ENCODE results near the gene GPRC5C. TPM values are rescaled to one million over a fixed set of nuclear protein-coding genes. Genes with fewer than 3 reads are reported as not detected.
A peak's percentile ranks its signal among the peaks of the same experiment; 100 is the strongest.

GPRC5C gene
- total and polyA plus RNA-seq, 2 of the 13 experiments (the other 11 are each of a cell fraction or from before 2014, with no cell fraction given) = 85.6 to 300 TPM

DNA sequence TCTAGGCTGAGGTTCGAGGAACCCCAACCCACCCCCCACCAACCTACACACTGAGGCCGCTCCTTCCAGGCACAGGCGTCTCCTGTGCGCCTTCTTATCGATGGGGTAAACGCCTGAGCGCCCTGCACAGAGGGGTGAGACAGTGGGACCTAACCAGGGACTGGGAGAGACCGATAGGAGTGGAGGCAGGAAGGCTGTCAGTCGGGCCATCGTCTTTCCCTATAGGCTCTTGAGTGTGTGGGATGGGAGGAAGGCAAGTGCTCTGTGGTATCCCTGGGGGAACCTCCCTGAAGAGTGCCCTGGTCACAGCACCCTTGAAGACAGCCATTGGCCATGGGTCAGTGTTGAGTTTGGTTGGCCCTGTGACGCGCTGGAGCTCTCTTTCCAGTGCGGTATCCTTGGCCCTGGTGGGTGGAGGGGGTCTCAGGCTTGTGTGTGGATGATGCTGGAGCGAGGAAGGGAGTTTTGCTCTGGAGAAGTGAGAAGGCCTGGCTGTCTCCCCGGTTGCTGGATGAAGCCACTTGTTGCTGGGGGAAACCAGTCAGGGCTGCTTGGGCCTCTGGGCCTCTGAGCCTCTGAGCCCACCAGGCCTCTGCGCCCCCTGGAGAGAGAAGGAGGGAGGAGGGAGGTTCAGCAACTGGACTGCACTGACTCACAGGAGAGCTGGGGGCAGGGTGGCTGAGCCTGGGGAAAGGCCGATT, 1.7 kb downstream of the GPRC5C start (continued):
- TF ChIP-seq ZFY (CRISPR knock-in tag; IDR thresholded peaks at IDR 0.05) (peak; percentile 68), MXI1 (IDR thresholded peaks at IDR 0.05; ENCODE audit: borderline replicate concordance, low read depth, low read length) (no peak), HOXA3 (CRISPR knock-in tag; IDR thresholded peaks at IDR 0.05) (peak; percentile 35; the same call in 1 of the 2 replicates), ZNF577 (CRISPR knock-in tag; IDR thresholded peaks at IDR 0.05; ENCODE audit: borderline replicate concordance, low read depth) (no peak), REPIN1 (CRISPR knock-in tag; IDR thresholded peaks at IDR 0.05; ENCODE audit: borderline replicate concordance, low read depth) (peak; percentile 18; the same call in 1 of the 2 replicates), STAG1 (CRISPR knock-in tag; IDR thresholded peaks at IDR 0.05) (peak; percentile 46), RARA (CRISPR knock-in tag; IDR thresholded peaks at IDR 0.05) (no peak), TSC22D2 (CRISPR knock-in tag; IDR thresholded peaks at IDR 0.05; ENCODE audit: borderline replicate concordance) (0 out of 2 replicates have a peak, but pooled peaks have one; percentile 32), SALL1 (CRISPR knock-in tag; IDR thresholded peaks at IDR 0.05) (0 out of 2 replicates have a peak, but pooled peaks have one; percentile 18), PITX1 (CRISPR knock-in tag; IDR thresholded peaks at IDR 0.05) (0 out of 2 replicates have a peak, but pooled peaks have one; percentile 9), SMAD9 (CRISPR knock-in tag; IDR thresholded peaks at IDR 0.05) (no peak), CREM (IDR thresholded peaks at IDR 0.05) (no peak; the same call in 1 of the 2 replicates), CREM (CRISPR knock-in tag; IDR thresholded peaks at IDR 0.05) (no peak), ZNF275 (CRISPR knock-in tag; IDR thresholded peaks at IDR 0.05; ENCODE audit: borderline replicate concordance) (no peak), ETV6 (CRISPR knock-in tag; conservative IDR thresholded peaks at IDR 0.05) (no peak), ZNF281 (CRISPR knock-in tag; IDR thresholded peaks at IDR 0.05; ENCODE audit: borderline replicate concordance) (peak; percentile 66), SAP130 (CRISPR knock-in tag; IDR thresholded peaks at IDR 0.05; ENCODE audit: low read depth) (peak; percentile 82), CBFB (CRISPR knock-in tag; IDR thresholded peaks at IDR 0.05) (no peak), JUND (CRISPR knock-in tag; IDR thresholded peaks at IDR 0.05) (no peak), KAT8 (CRISPR knock-in tag; IDR thresholded peaks at IDR 0.05) (peak; percentile 30; the same call in 1 of the 2 replicates), SPEN (CRISPR knock-in tag; IDR thresholded peaks at IDR 0.05; ENCODE audit: low read depth) (0 out of 2 replicates have a peak, but pooled peaks have one; percentile 58)
- TF ChIP-seq, protein P1, sequence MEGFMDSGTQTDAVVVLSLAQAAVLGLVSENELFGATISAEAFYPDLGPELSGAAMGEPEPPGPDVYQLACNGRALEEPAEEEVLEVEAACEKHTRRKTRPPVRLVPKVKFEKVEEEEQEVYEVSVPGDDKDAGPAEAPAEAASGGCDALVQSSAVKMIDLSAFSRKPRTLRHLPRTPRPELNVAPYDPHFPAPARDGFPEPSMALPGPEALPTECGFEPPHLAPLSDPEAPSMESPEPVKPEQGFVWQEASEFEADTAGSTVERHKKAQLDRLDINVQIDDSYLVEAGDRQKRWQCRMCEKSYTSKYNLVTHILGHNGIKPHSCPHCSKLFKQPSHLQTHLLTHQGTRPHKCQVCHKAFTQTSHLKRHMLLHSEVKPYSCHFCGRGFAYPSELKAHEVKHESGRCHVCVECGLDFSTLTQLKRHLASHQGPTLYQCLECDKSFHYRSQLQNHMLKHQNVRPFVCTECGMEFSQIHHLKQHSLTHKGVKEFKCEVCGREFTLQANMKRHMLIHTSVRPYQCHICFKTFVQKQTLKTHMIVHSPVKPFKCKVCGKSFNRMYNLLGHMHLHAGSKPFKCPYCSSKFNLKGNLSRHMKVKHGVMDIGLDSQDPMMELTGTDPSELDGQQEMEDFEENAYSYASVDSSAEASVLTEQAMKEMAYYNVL (CRISPR knock-in tag; IDR thresholded peaks at IDR 0.05; ENCODE audit: borderline replicate concordance) = 0 out of 2 replicates have a peak, but pooled peaks have one; percentile 50
- TF ChIP-seq, protein P2, sequence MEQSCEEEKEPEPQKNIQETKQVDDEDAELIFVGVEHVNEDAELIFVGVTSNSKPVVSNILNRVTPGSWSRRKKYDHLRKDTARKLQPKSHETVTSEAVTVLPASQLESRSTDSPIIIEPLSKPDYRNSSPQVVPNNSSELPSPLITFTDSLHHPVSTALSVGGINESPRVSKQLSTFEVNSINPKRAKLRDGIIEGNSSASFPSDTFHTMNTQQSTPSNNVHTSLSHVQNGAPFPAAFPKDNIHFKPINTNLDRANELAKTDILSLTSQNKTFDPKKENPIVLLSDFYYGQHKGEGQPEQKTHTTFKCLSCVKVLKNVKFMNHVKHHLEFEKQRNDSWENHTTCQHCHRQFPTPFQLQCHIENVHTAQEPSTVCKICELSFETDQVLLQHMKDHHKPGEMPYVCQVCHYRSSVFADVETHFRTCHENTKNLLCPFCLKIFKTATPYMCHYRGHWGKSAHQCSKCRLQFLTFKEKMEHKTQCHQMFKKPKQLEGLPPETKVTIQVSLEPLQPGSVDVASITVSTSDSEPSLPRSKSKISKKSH (CRISPR knock-in tag; IDR thresholded peaks at IDR 0.05; ENCODE audit: borderline replicate concordance) = peak; percentile 79

All from HepG2 (cell line).